ENCODE data around the gene CCDC27.

The CCDC27 gene

GRCh38 chr1:3779265-3779911 lies 27.1 kb downstream of the CCDC27 start:
- Histone ChIP-seq H4K20me1 (ENCODE audit: insufficient read depth, low read length, poor library complexity, severe bottlenecking) (no peaks in the 10 kb centered on the region), H3K4me3 (ENCODE audit: low read length, poor library complexity, severe bottlenecking) (no peak overlapping the region), H3K9me2 (replicated peaks; ENCODE audit: low read depth, low read length) (no peaks in the 10 kb centered on the region), H3F3A (ENCODE audit: low read depth) (no peaks in the 10 kb centered on the region), H3K79me2 (ENCODE audit: insufficient read depth, low read length) (no peaks in the 10 kb centered on the region), H3K36me3 (ENCODE audit: insufficient read depth, low read length) (peaks cover 55% of the 10 kb centered on the region; the same call in 1 of the 2 replicates), H3K4me1 (ENCODE audit: insufficient read depth, low read length, poor library complexity, severe bottlenecking) (peaks cover 5% of the 10 kb centered on the region), H3K9ac (ENCODE audit: low read depth, low read length, poor library complexity, severe bottlenecking) (no peak overlapping the region), H3K4me2 (ENCODE audit: low read depth, low read length, poor library complexity, severe bottlenecking) (no peak overlapping the region), H3K9me3 (ENCODE audit: insufficient read depth, low read depth, low read length) (no peaks in the 10 kb centered on the region), H2AFZ (ENCODE audit: low read length) (no peak overlapping the region), H3K27me3 (ENCODE audit: insufficient read depth, low read length, poor library complexity, severe bottlenecking) (no peaks in the 10 kb centered on the region)
- no peak for TF ChIP-seq EZH2phosphoT487 (IDR thresholded peaks at IDR 0.05; ENCODE audit: borderline replicate concordance)

GRCh38 chr1:3779912-3780416 lies 27.7 kb downstream of the CCDC27 start:
- Histone ChIP-seq H3K9me3 (ENCODE audit: insufficient read depth, low read depth, low read length) (no peaks in the 10 kb centered on the region), H3K9me2 (replicated peaks; ENCODE audit: low read depth, low read length) (no peaks in the 10 kb centered on the region), H3K9ac (ENCODE audit: low read depth, low read length, poor library complexity, severe bottlenecking) (no peak overlapping the region), H4K20me1 (ENCODE audit: insufficient read depth, low read length, poor library complexity, severe bottlenecking) (no peaks in the 10 kb centered on the region), H2AFZ (ENCODE audit: low read length) (no peak overlapping the region), H3K4me1 (ENCODE audit: insufficient read depth, low read length, poor library complexity, severe bottlenecking) (peaks cover 5% of the 10 kb centered on the region), H3K79me2 (ENCODE audit: insufficient read depth, low read length) (no peaks in the 10 kb centered on the region), H3K27me3 (ENCODE audit: insufficient read depth, low read length, poor library complexity, severe bottlenecking) (no peaks in the 10 kb centered on the region), H3K36me3 (ENCODE audit: insufficient read depth, low read length) (peaks cover 60% of the 10 kb centered on the region; the same call in 1 of the 2 replicates), H3K4me2 (ENCODE audit: low read depth, low read length, poor library complexity, severe bottlenecking) (no peak overlapping the region), H3K4me3 (ENCODE audit: low read length, poor library complexity, severe bottlenecking) (no peak overlapping the region), H3F3A (ENCODE audit: low read depth) (no peaks in the 10 kb centered on the region)
- no peak for TF ChIP-seq EZH2phosphoT487 (IDR thresholded peaks at IDR 0.05; ENCODE audit: borderline replicate concordance)
- no peak for TF ChIP-seq CTCF (conservative IDR thresholded peaks at IDR 0.05; ENCODE audit: low read length)

GRCh38 chr1:3780901-3781300 lies 28.7 kb downstream of the CCDC27 start:
- no peaks in the 10 kb centered on the region for H3F3A ChIP-seq (ENCODE audit: low read depth)
- H2AFZ ChIP-seq (ENCODE audit: low read length): no peak overlapping the region
- no peaks in the 10 kb centered on the region for H3K9me2 ChIP-seq (replicated peaks; ENCODE audit: low read depth, low read length)
- H3K79me2 ChIP-seq (ENCODE audit: insufficient read depth, low read length): no peaks in the 10 kb centered on the region
- no peaks in the 10 kb centered on the region for H4K20me1 ChIP-seq (ENCODE audit: insufficient read depth, low read length, poor library complexity, severe bottlenecking)
- no peak overlapping the region for H3K9ac ChIP-seq (ENCODE audit: low read depth, low read length, poor library complexity, severe bottlenecking)
- no peaks in the 10 kb centered on the region for H3K27me3 ChIP-seq (ENCODE audit: insufficient read depth, low read length, poor library complexity, severe bottlenecking)
- H3K4me3 ChIP-seq (ENCODE audit: low read length, poor library complexity, severe bottlenecking): no peak overlapping the region
- peaks cover under 1% of the 10 kb centered on the region for H3K4me1 ChIP-seq (ENCODE audit: insufficient read depth, low read length, poor library complexity, severe bottlenecking)
- peaks cover 70% of the 10 kb centered on the region; the same call in 1 of the 2 replicates for H3K36me3 ChIP-seq (ENCODE audit: insufficient read depth, low read length)
- TF ChIP-seq CTCF (conservative IDR thresholded peaks at IDR 0.05; ENCODE audit: low read length) (no peak), EZH2phosphoT487 (IDR thresholded peaks at IDR 0.05; ENCODE audit: borderline replicate concordance) (no peak)
- H3K4me2 ChIP-seq (ENCODE audit: low read depth, low read length, poor library complexity, severe bottlenecking): no peak overlapping the region
- no peaks in the 10 kb centered on the region for H3K9me3 ChIP-seq (ENCODE audit: insufficient read depth, low read depth, low read length)
